ENCODE measurements around the gene RAD51B.

The RAD51B gene

DNA sequence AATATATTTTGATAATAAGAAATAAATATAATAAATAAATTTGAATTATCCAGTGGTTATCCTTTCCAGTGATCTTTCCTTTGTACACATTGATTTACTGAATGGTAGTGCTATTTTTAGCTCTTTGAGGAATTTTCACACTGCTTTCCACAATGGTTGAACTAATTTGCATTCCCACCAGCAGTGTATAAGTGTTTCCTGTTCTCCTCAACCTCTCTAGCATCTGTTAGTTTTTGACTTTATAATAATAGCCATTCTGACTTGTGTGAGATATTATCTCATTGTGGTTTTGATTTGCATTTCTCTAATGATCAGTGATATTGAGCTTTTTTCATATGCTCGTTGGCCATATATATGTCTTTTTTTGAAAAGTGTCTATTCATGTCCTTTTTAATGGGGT is 333.7 kb downstream of the RAD51B start:
- H3K9me3 Mint-ChIP-seq, result peaks cover 27% of the 10 kb centered on the region

GRCh38 chr14:68154275-68154674 is 334.7 kb downstream of the RAD51B start:
- H3K4me3 Mint-ChIP-seq, result no peak overlapping the region
- no peak overlapping the region for H3K27ac Mint-ChIP-seq
- peaks cover 19% of the 10 kb centered on the region for H3K9me3 Mint-ChIP-seq
- H3K4me1 Mint-ChIP-seq (ENCODE audit: low read depth), result no peaks in the 10 kb centered on the region
- peaks cover 27% of the 10 kb centered on the region for H3K36me3 Mint-ChIP-seq (ENCODE audit: low read depth)
- no peaks in the 10 kb centered on the region for H3K27me3 Mint-ChIP-seq

More for the DNA sequence above, 333.7 kb downstream of the RAD51B start:
- Mint-ChIP-seq H3K36me3 (ENCODE audit: low read depth) (peaks cover 34% of the 10 kb centered on the region), H3K4me3 (no peak overlapping the region), H3K27ac (no peak overlapping the region), H3K27me3 (no peaks in the 10 kb centered on the region), H3K4me1 (ENCODE audit: low read depth) (no peaks in the 10 kb centered on the region)

GRCh38 chr14:68157971-68158371 is 338.4 kb downstream of the RAD51B start:
- peaks cover 7% of the 10 kb centered on the region for H3K36me3 Mint-ChIP-seq (ENCODE audit: low read depth)
- peaks cover 3% of the 10 kb centered on the region for H3K9me3 Mint-ChIP-seq
- H3K27me3 Mint-ChIP-seq, result no peaks in the 10 kb centered on the region
- H3K27ac Mint-ChIP-seq, result peak overlapping the region; percentile 58
- no peak overlapping the region for H3K4me3 Mint-ChIP-seq
- H3K4me1 Mint-ChIP-seq (ENCODE audit: low read depth), result no peaks in the 10 kb centered on the region

DNA sequence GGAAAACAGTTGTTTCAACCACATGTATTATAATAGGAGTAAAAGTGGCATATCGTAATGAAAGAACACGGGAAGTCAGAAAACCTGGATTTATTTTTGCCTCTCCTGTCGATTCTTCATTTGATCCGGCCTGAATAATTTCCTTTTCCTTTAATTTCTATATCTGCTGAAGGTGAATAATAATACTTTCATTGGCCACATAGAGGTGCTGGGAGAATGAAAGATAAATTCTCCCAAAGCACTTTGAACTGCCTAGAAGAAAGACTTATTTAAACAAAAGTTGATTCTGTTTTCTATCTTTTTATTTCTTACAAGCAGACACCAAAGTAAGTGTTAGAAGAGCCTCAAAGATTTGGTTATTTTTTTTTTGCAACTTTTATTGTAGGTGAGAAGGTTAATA is 339.1 kb downstream of the RAD51B start:
- Mint-ChIP-seq H3K4me3 (no peak overlapping the region), H3K9me3 (no peaks in the 10 kb centered on the region), H3K27ac (no peak overlapping the region), H3K27me3 (no peaks in the 10 kb centered on the region), H3K4me1 (ENCODE audit: low read depth) (no peaks in the 10 kb centered on the region), H3K36me3 (ENCODE audit: low read depth) (peaks cover 3% of the 10 kb centered on the region)

GRCh38 chr14:68159701-68160633 is 340.4 kb downstream of the RAD51B start:
- peaks cover under 1% of the 10 kb centered on the region for H3K36me3 Mint-ChIP-seq (ENCODE audit: low read depth)
- no peaks in the 10 kb centered on the region for H3K27me3 Mint-ChIP-seq
- H3K4me1 Mint-ChIP-seq (ENCODE audit: low read depth), result no peaks in the 10 kb centered on the region
- H3K27ac Mint-ChIP-seq, result no peak overlapping the region
- H3K4me3 Mint-ChIP-seq, result no peak overlapping the region
- H3K9me3 Mint-ChIP-seq, result no peaks in the 10 kb centered on the region

GRCh38 chr14:68160779-68161546 is 341.4 kb downstream of the RAD51B start:
- H3K9me3 Mint-ChIP-seq, result no peaks in the 10 kb centered on the region
- H3K27ac Mint-ChIP-seq, result no peak overlapping the region
- no peak overlapping the region for H3K4me3 Mint-ChIP-seq
- no peaks in the 10 kb centered on the region for H3K27me3 Mint-ChIP-seq
- no peaks in the 10 kb centered on the region for H3K4me1 Mint-ChIP-seq (ENCODE audit: low read depth)
- no peaks in the 10 kb centered on the region for H3K36me3 Mint-ChIP-seq (ENCODE audit: low read depth)

GRCh38 chr14:68162887-68163286 is 343.3 kb downstream of the RAD51B start:
- Mint-ChIP-seq H3K36me3 (ENCODE audit: low read depth) (no peaks in the 10 kb centered on the region), H3K4me3 (no peak overlapping the region), H3K27me3 (no peaks in the 10 kb centered on the region), H3K27ac (no peak overlapping the region), H3K4me1 (ENCODE audit: low read depth) (no peaks in the 10 kb centered on the region), H3K9me3 (no peaks in the 10 kb centered on the region)

DNA sequence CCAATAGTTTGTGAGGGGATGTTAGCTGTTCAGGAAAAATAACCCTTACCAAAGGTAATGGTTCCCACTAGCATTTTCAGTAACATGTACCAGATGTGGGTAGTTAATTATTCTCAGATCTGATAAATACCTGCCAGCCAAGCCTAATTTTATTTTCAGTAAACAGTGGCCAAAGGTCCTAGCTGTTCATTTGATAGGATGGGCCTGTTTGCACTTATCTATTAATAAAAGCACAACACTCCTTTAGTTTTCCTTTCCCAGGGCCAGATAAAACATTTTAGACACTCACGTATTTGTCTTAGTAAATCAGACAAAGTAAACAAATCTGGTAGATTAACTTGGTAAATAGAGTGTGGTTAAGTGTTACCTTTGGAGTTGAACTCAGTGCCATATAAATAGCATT is 345.1 kb downstream of the RAD51B start:
- H3K27ac Mint-ChIP-seq, result no peak overlapping the region
- no peaks in the 10 kb centered on the region for H3K36me3 Mint-ChIP-seq (ENCODE audit: low read depth)
- no peaks in the 10 kb centered on the region for H3K9me3 Mint-ChIP-seq
- no peak overlapping the region for H3K4me3 Mint-ChIP-seq
- no peaks in the 10 kb centered on the region for H3K4me1 Mint-ChIP-seq (ENCODE audit: low read depth)
- H3K27me3 Mint-ChIP-seq, result no peaks in the 10 kb centered on the region

DNA sequence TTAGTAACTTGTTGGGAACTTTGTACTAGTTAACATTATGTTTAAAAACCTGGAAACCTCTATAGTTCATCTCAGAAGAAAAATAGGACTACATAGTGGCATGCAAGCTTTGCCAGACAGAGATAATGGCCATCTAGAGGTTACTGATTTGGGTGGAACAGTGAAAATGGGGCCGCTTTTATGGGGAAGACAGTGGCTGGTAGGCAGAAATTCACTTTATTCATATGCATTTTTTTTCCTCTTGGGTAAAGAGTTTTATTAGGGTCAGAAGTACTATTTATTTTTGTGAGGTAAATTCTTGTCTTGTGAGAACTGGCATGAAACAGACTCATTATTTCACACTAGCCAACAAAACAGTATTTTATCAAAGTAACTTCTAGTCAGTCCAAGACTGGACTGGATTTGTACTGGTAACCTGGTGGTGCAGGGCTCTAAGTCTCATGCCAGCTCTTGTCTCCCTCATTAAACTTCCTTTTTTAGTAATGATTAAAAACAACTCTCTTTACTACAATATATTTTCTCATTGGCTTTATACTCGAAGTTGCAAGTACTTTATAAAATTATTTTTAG is 345.8 kb downstream of the RAD51B start:
- Mint-ChIP-seq H3K4me3 (no peak overlapping the region), H3K9me3 (no peaks in the 10 kb centered on the region), H3K36me3 (ENCODE audit: low read depth) (no peaks in the 10 kb centered on the region), H3K27me3 (no peaks in the 10 kb centered on the region), H3K27ac (no peak overlapping the region), H3K4me1 (ENCODE audit: low read depth) (no peaks in the 10 kb centered on the region)

GRCh38 chr14:68166731-68167382 is 347.3 kb downstream of the RAD51B start:
- Mint-ChIP-seq H3K4me3 (no peak overlapping the region), H3K27ac (no peak overlapping the region), H3K36me3 (ENCODE audit: low read depth) (no peaks in the 10 kb centered on the region), H3K27me3 (no peaks in the 10 kb centered on the region), H3K4me1 (ENCODE audit: low read depth) (no peaks in the 10 kb centered on the region), H3K9me3 (no peaks in the 10 kb centered on the region)

DNA sequence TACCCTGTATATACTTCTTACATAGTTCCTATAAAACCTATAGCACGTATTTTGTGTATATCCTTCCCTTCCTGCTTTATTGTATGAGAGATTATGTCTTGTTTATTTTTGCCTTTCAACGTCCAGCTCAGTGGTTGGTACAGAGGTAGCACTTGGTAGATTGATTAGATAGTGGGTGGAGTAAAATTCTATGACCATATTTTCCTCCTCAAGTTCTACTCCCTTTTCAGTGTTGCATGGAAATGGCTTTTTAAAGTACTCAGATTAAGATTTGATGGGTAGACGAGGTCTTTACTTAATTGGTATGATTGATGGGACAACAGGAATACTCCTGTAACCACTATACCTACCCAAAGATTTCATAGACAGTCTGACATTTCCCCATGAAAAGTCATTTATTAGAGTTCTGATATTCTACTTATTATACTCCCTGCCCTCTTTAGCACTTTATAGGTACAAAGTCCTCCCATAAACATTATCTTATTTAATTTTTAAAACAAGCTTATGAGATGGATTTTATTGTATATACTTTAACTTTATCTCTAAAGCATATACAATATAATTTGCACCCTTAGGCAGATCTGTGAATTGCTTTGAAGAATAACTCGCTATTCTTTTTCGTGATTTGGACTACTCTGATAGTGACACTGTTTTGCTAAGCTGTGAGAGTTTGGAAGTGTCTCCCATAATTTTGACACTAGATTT is 348.0 kb downstream of the RAD51B start:
- Mint-ChIP-seq H3K4me1 (ENCODE audit: low read depth) (no peaks in the 10 kb centered on the region), H3K27me3 (no peaks in the 10 kb centered on the region), H3K4me3 (no peak overlapping the region), H3K9me3 (no peaks in the 10 kb centered on the region), H3K36me3 (ENCODE audit: low read depth) (no peaks in the 10 kb centered on the region), H3K27ac (no peak overlapping the region)

DNA sequence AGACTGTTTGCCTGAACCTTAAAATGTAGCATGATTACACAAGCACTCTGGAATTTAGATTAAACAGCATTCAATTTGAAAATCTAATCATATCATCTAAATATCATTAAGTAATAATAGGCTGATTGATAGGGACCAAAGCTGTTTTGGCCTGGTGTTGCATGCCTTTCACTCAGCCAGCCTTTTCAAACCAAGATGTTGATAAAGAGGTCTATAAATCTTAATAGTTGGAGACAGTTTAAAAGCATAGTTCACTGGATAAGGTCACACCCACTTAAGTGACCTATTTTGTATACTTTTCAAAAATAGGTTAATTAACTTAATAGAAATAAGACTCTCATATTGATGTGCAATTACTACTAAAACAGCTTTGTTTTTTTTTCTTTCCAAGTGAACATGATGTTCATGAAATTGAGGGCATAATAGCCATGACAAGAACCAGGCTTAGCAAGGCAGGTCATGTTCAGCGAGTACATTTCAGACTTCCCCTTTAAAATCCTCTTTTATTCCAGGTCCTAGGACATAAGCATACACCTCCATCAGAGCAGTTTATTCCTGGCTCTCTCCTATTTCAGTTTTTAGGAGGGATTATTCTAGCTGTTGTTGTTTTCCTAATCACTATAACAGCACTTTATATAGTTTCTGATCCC is 349.0 kb downstream of the RAD51B start:
- H3K27ac Mint-ChIP-seq, result no peak overlapping the region
- no peak overlapping the region for H3K4me3 Mint-ChIP-seq
- no peaks in the 10 kb centered on the region for H3K9me3 Mint-ChIP-seq
- no peaks in the 10 kb centered on the region for H3K4me1 Mint-ChIP-seq (ENCODE audit: low read depth)
- H3K27me3 Mint-ChIP-seq, result no peaks in the 10 kb centered on the region
- H3K36me3 Mint-ChIP-seq (ENCODE audit: low read depth), result no peaks in the 10 kb centered on the region

DNA sequence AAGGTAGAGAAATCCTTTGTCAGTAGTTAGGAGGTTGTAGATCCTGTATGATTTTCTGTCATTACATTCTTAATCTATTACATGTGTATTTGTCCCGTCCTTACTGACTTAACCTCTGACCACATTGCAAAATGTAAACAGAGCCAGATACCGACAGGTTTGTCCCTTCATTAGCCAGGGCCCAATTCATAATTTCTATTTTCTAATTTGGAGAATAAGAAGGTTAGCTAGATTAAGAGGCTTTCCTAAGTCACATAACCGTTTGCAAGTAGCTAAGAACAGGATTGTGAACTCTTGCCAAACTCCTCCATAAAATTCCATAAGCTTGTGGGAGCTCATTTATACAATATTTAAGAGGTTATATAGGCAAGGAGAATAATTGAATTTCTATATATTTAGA is 352.6 kb downstream of the RAD51B start:
- Mint-ChIP-seq H3K9me3 (no peaks in the 10 kb centered on the region), H3K4me3 (no peak overlapping the region), H3K4me1 (ENCODE audit: low read depth) (no peaks in the 10 kb centered on the region), H3K27me3 (no peaks in the 10 kb centered on the region), H3K36me3 (ENCODE audit: low read depth) (peaks cover 5% of the 10 kb centered on the region), H3K27ac (no peak overlapping the region)

DNA sequence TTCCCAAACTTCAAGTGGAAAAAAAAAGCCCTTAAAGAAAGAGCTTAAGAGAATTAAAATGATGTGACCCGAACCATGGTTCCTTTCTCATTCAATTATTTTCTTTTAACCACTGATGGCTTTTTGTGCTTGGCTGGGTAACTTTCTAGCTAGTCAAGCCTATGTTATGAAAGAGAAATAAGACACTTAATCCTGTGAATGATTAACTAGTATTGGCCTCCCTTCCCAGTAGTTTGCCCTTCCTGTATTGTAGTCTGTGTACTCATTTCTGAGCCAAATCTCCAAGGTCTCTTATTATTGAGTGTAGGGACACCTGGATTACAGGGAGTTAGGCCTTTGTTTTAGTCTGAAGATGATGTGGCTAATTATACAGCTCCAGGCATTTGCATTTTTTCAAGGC is 353.0 kb downstream of the RAD51B start:
- Mint-ChIP-seq H3K27me3 (no peaks in the 10 kb centered on the region), H3K4me3 (no peak overlapping the region), H3K36me3 (ENCODE audit: low read depth) (peaks cover 5% of the 10 kb centered on the region), H3K4me1 (ENCODE audit: low read depth) (no peaks in the 10 kb centered on the region), H3K27ac (no peak overlapping the region), H3K9me3 (no peaks in the 10 kb centered on the region)

Measured in stimulated activated naive CD8-positive, alpha-beta T cell treated with anti-CD3 and anti-CD28 coated beads, Interleukin-15, Interleukin-2, amounts not matched to agents 100 ng/mL and 50 ng/mL, for 24 hours (primary cell).